ENCODE measurements around the gene ABI2. TPM values are rescaled to one million over a fixed set of nuclear protein-coding genes. Genes with fewer than 3 reads are reported as not detected.

Gene ABI2
- total and polyA plus RNA-seq, 5 donors from 2014 or later = 17.2 to 28.6 (median 23.6) TPM

DNA sequence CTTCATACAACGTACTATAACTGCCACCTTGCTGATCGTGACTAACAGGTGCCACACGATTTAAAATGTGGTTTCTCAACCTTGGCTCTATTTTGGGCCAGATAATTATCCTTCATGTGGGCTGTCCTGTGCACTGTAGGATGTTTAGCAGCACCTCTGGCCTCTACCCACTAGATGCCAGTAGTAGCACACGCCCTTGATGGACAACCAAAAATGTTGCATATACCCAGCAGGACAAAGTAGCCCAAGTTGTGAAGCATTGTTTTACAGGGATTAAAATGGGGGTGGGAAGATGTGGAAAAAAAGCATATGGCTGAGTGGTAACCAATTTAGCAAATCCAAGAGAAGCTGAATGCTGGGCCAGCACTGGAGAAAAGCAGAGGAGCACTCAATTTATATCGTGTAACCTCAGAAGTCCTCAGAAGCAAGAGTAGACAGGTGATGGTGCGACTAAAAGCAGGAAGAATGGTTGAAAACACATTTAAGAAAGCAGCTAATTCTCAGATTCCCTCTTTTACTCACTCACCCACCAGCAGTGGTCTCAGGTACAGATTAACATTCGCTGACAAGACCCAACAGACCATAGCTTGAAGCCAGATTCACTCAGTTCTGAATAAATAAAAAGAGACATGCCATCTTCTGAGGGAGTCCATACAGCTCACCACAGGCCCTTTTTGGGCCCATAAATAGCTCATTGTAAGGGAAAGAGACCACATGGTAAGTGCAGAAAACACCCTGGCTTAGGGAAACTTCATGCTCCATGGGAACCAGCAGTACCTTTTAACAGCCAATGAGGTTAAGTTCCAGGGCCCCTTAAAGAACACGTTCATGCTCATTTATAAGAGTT lies 156.3 kb downstream of the ABI2 start:
- peak; percentile 82 to 89 for ATAC-seq (ENCODE audit: low read depth in 2 of 2)
- H3K36me3 ChIP-seq (ENCODE audit: control insufficient read depth, insufficient read depth, low read length) = no peaks in the 10 kb centered on the region
- no peak overlapping the region for H3K4me3 ChIP-seq (ENCODE audit: low read depth, low read length)
- H3K27me3 Mint-ChIP-seq = no peaks in the 10 kb centered on the region
- H3K27ac Mint-ChIP-seq = peak overlapping the region in 1 of 3 donors; percentile 2
- H3K27ac ChIP-seq (ENCODE audit: insufficient read depth, low read length, poor library complexity, severe bottlenecking) = no peak overlapping the region
- peaks cover 5 to 8% (median 6%) of the 10 kb centered on the region in 4 donors for H3K4me1 Mint-ChIP-seq
- no peaks in the 10 kb centered on the region for H3K36me3 Mint-ChIP-seq
- no peaks in the 10 kb centered on the region for H3K4me1 ChIP-seq (ENCODE audit: control insufficient read depth, insufficient read depth, low read length, poor library complexity, severe bottlenecking)
- H3K9me3 ChIP-seq (ENCODE audit: control insufficient read depth in 2 of 2, low read length in 2 of 2) = no peaks in the 10 kb centered on the region
- H3K27me3 ChIP-seq (ENCODE audit: control insufficient read depth, insufficient read depth, low read length) = no peaks in the 10 kb centered on the region
- H3K9me3 Mint-ChIP-seq = no peaks in the 10 kb centered on the region
- DNase-seq = peak; percentile 34 to 74 (median 63)
- no peak overlapping the region for H3K4me3 Mint-ChIP-seq

DNA sequence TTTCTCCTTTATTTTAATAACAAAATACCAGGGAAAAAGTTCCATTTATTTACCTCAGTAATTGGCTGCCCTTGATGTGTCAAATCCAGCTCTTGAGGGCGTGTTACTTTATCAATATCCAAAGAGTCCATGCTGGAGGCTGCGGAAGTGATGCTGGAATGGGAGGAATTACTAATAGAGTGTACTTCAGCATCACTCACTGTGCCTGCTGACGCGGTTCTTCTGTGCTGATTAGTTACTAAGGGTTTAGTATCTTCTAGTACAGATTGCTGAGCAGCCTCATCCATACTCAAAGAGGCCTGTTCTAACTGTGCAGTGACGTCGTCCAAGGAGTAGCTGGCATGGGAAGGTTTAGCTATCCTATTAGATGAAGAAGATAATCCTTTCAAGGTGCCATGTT lies 161.3 kb downstream of the ABI2 start:
- H3K4me3 Mint-ChIP-seq = no peak overlapping the region
- DNase-seq = no peak
- H3K27ac Mint-ChIP-seq = no peak overlapping the region
- peaks cover 7% of the 10 kb centered on the region for H3K36me3 Mint-ChIP-seq
- H3K4me3 ChIP-seq (ENCODE audit: low read depth, low read length) = no peak overlapping the region
- H3K4me1 Mint-ChIP-seq = peaks cover 5 to 14% (median 13%) of the 10 kb centered on the region in 4 donors
- H3K4me1 ChIP-seq (ENCODE audit: control insufficient read depth, insufficient read depth, low read length, poor library complexity, severe bottlenecking) = no peaks in the 10 kb centered on the region
- no peaks in the 10 kb centered on the region for H3K36me3 ChIP-seq (ENCODE audit: control insufficient read depth, insufficient read depth, low read length)
- no peaks in the 10 kb centered on the region for H3K27me3 Mint-ChIP-seq
- H3K27ac ChIP-seq (ENCODE audit: insufficient read depth, low read length, poor library complexity, severe bottlenecking) = no peak overlapping the region
- no peaks in the 10 kb centered on the region for H3K27me3 ChIP-seq (ENCODE audit: control insufficient read depth, insufficient read depth, low read length)
- ATAC-seq (ENCODE audit: low read depth in 2 of 2) = no peak
- no peaks in the 10 kb centered on the region for H3K9me3 Mint-ChIP-seq
- no peaks in the 10 kb centered on the region for H3K9me3 ChIP-seq (ENCODE audit: control insufficient read depth in 2 of 2, low read length in 2 of 2)

DNA sequence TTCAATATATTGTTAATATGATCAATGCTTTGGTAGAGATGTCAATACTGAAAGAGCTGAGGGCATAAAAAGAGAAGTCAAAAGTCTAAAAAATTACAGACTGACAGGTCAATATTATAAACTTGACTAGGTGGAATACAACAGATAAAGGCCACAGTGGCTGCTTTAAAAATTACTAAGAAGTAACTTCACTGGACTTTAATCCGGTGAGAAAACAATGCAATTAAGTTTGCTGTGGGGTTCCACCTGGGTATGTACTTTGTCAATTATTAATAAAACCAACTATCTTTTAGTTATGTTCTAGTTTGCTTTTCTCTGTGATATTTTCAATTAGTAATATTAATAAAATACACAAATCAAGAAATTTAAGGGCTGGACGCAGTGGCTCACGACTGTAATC lies 162.2 kb downstream of the ABI2 start:
- Histone ChIP-seq H3K27ac (ENCODE audit: insufficient read depth, low read length, poor library complexity, severe bottlenecking) (no peak overlapping the region), H3K27me3 (ENCODE audit: control insufficient read depth, insufficient read depth, low read length) (no peaks in the 10 kb centered on the region), H3K36me3 (ENCODE audit: control insufficient read depth, insufficient read depth, low read length) (no peaks in the 10 kb centered on the region), H3K4me1 (ENCODE audit: control insufficient read depth, insufficient read depth, low read length, poor library complexity, severe bottlenecking) (no peaks in the 10 kb centered on the region), H3K4me3 (ENCODE audit: low read depth, low read length) (no peak overlapping the region), H3K9me3 (ENCODE audit: control insufficient read depth in 2 of 2, low read length in 2 of 2) (no peaks in the 10 kb centered on the region)
- no peak overlapping the region for H3K4me3 Mint-ChIP-seq
- DNase-seq (no peak), ATAC-seq (ENCODE audit: low read depth in 2 of 2) (no peak)
- no peak overlapping the region for H3K27ac Mint-ChIP-seq
- no peaks in the 10 kb centered on the region for H3K9me3 Mint-ChIP-seq
- H3K27me3 Mint-ChIP-seq = no peaks in the 10 kb centered on the region
- peaks cover 7% of the 10 kb centered on the region for H3K36me3 Mint-ChIP-seq
- H3K4me1 Mint-ChIP-seq = peaks cover 10 to 13% (median 12%) of the 10 kb centered on the region in 4 donors

DNA sequence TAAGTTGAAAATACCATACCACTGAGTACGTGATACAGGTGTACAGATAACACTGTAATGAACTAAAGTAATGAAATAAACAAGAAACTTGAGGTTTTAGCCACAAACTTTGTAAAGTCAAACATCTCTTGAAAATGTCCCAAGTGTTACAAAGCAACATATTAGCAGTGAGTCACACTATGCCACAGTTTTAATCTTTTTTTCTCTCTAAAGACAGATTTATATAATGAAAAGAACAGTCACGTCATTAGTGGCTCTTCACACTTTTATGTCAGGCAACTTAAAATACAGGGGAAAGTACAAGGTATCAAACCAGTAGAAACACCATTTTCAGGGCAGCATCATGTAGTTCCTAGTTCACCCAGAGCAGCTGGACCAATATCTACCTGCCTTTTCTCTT lies 164.8 kb downstream of the ABI2 start:
- ATAC-seq (ENCODE audit: low read depth in 2 of 2) (peak; percentile 31 to 50), DNase-seq (peak in 2 of 3 donors; percentile 16 to 17)
- Mint-ChIP-seq H3K36me3 (peaks cover 7% of the 10 kb centered on the region), H3K4me3 (no peak overlapping the region), H3K4me1 (peaks cover 10 to 13% (median 12%) of the 10 kb centered on the region in 4 donors), H3K9me3 (no peaks in the 10 kb centered on the region), H3K27me3 (no peaks in the 10 kb centered on the region), H3K27ac (peak overlapping the region in 2 of 3 donors; percentile 71 to 83)
- no peaks in the 10 kb centered on the region for H3K27me3 ChIP-seq (ENCODE audit: control insufficient read depth, insufficient read depth, low read length)
- H3K4me1 ChIP-seq (ENCODE audit: control insufficient read depth, insufficient read depth, low read length, poor library complexity, severe bottlenecking) = no peaks in the 10 kb centered on the region
- no peak overlapping the region for H3K4me3 ChIP-seq (ENCODE audit: low read depth, low read length)
- H3K36me3 ChIP-seq (ENCODE audit: control insufficient read depth, insufficient read depth, low read length) = no peaks in the 10 kb centered on the region
- H3K9me3 ChIP-seq (ENCODE audit: control insufficient read depth in 2 of 2, low read length in 2 of 2) = no peaks in the 10 kb centered on the region
- no peak overlapping the region for H3K27ac ChIP-seq (ENCODE audit: insufficient read depth, low read length, poor library complexity, severe bottlenecking)

Other genes with a start within 250 kb of the ABI2 start
- 36.6 TPM for gene CYP20A1, start 89.4 kb upstream of the ABI2 start, total RNA-seq
- 10 to 100 TPM; 26.0 to 30.8 (median 28.2) TPM for gene CYP20A1, start 89.4 kb upstream of the ABI2 start, polyA plus RNA-seq
- gene RAPH1, start 206.9 kb downstream of the ABI2 start, total RNA-seq = 2.5 TPM
- 1 to 10 TPM in 1 of 4 donors, under 1 TPM in 3; 0.53 to 1.8 (median 0.87) TPM for gene RAPH1, start 206.9 kb downstream of the ABI2 start, polyA plus RNA-seq